ENCODE measurements around the gene ANKMY1. TPM values are rescaled to one million over a fixed set of nuclear protein-coding genes. Genes with fewer than 3 reads are reported as not detected.

Gene ANKMY1
- total RNA-seq, 1 donor, result 11.2 TPM

DNA sequence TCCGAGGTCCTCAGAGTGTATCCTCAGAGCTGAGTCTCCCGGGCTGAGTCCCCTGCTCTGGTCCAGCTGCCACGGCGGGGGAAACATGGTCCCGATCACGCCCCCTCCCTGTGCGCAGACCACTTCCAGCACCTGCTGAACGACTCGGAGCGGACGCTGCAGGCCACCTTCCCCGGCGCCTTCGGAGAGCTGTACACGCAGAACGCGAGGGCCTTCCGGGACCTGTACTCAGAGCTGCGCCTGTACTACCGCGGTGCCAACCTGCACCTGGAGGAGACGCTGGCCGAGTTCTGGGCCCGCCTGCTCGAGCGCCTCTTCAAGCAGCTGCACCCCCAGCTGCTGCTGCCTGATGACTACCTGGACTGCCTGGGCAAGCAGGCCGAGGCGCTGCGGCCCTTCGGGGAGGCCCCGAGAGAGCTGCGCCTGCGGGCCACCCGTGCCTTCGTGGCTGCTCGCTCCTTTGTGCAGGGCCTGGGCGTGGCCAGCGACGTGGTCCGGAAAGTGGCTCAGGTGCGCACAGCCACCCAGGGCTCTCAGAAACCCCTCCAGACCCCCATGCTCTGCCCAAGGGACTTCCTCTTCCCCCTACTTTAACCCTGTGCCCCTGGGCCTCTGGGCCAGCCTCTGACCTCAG lies 95.6 kb downstream of the ANKMY1 start:
- peaks cover 8% of the 10 kb centered on the region for H3K36me3 ChIP-seq (ENCODE audit: insufficient read depth, low read length)
- TF ChIP-seq, protein P1, sequence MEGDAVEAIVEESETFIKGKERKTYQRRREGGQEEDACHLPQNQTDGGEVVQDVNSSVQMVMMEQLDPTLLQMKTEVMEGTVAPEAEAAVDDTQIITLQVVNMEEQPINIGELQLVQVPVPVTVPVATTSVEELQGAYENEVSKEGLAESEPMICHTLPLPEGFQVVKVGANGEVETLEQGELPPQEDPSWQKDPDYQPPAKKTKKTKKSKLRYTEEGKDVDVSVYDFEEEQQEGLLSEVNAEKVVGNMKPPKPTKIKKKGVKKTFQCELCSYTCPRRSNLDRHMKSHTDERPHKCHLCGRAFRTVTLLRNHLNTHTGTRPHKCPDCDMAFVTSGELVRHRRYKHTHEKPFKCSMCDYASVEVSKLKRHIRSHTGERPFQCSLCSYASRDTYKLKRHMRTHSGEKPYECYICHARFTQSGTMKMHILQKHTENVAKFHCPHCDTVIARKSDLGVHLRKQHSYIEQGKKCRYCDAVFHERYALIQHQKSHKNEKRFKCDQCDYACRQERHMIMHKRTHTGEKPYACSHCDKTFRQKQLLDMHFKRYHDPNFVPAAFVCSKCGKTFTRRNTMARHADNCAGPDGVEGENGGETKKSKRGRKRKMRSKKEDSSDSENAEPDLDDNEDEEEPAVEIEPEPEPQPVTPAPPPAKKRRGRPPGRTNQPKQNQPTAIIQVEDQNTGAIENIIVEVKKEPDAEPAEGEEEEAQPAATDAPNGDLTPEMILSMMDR (IDR thresholded peaks at IDR 0.05; ENCODE audit: extremely low read depth, low read depth, low read length), result no peak
- H3K9me3 ChIP-seq (ENCODE audit: low read depth, low read length), result no peaks in the 10 kb centered on the region
- no peak overlapping the region for H3K4me3 ChIP-seq (ENCODE audit: insufficient read depth, low read length)
- H3K27ac ChIP-seq (ENCODE audit: low read depth, low read length), result no peak overlapping the region
- no peaks in the 10 kb centered on the region for H3K4me1 ChIP-seq (ENCODE audit: insufficient read depth, low read length)
- no peaks in the 10 kb centered on the region for H3K27me3 ChIP-seq (ENCODE audit: insufficient read depth, low read length)
- no peaks in the 10 kb centered on the region for H3K79me2 ChIP-seq (ENCODE audit: insufficient read depth, low read length)
- DNase-seq (ENCODE audit: insufficient read length, low spot score, missing footprints), result peak; percentile 73
- no peak overlapping the region for H2AFZ ChIP-seq (ENCODE audit: low read length)
- no peak overlapping the region for H3K4me2 ChIP-seq (ENCODE audit: insufficient read depth, low read length)
- H4K20me1 ChIP-seq (ENCODE audit: insufficient read depth, low read length), result peaks cover 10% of the 10 kb centered on the region

DNA sequence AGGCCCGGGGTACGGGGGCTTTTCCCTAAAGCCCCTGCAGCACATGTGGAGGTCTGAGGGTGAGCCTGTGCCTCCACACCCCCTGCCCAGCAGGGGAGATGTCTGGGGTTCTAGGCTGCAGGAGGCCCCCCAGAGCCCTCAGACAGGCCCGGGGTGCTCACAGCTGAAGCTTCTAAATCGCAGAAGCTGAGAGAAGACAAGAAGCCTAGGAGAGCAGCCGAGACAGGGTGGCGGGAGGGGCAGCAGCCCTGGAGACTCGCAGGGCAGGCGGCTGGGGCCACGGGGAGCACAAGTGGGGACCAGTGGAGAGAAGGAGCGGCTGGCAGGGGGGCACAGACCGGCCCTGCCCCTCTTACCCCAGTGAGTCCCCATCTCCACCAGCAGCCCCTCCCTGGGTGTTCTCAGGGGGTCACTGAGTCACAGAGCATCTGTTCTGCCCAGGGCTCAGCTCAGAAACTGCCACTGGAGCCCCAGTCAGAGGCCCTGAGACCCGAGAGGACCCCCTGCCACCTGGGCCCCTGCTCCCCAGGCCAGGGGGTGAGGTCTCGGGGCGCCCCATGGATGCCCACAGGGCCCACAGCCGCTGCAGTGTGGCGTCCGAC lies 96.2 kb downstream of the ANKMY1 start:
- Histone ChIP-seq H3K9me3 (ENCODE audit: low read depth, low read length) (no peaks in the 10 kb centered on the region), H3K79me2 (ENCODE audit: insufficient read depth, low read length) (no peaks in the 10 kb centered on the region), H4K20me1 (ENCODE audit: insufficient read depth, low read length) (peaks cover 16% of the 10 kb centered on the region), H3K4me3 (ENCODE audit: insufficient read depth, low read length) (no peak overlapping the region), H3K4me1 (ENCODE audit: insufficient read depth, low read length) (no peaks in the 10 kb centered on the region), H3K36me3 (ENCODE audit: insufficient read depth, low read length) (peaks cover 8% of the 10 kb centered on the region), H2AFZ (ENCODE audit: low read length) (no peak overlapping the region), H3K27me3 (ENCODE audit: insufficient read depth, low read length) (no peaks in the 10 kb centered on the region), H3K4me2 (ENCODE audit: insufficient read depth, low read length) (no peak overlapping the region), H3K27ac (ENCODE audit: low read depth, low read length) (no peak overlapping the region)
- DNase-seq (ENCODE audit: insufficient read length, low spot score, missing footprints), result peak; percentile 88
- TF ChIP-seq, protein P1 (IDR thresholded peaks at IDR 0.05; ENCODE audit: extremely low read depth, low read depth, low read length), result no peak

DNA sequence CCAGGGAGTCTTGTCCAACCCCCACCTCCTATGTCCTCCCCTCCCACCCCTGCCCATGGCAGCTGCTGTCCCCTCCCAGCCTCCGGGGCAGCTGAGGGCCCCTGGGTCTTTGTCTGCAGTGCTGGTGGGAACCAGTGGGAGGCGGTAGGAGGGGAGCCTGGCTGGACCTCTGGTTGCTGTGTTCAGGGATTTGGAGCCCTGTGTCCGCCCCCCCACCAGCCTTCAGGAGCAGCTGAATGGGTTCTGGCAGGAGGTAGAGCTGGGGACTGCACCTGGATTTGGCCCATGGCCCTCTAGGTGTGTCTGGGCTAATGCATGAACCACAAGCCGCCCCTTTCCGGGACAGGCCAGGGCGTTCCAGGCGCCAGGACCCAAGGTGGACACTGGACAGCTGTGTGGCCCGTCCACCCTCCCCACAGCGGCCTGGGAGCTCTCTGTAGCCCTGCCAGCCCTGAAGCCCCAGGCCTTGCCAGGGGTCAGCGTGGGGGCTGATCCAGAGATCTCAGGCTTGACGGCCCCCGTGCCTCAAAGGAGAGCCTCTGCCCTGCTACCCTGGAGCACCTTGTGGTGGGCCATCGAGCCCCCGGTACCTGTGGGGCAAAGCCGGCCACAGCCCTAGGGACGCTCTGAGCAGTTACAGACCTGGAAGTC lies 96.9 kb downstream of the ANKMY1 start:
- Histone ChIP-seq H2AFZ (ENCODE audit: low read length) (no peak overlapping the region), H3K36me3 (ENCODE audit: insufficient read depth, low read length) (peaks cover 8% of the 10 kb centered on the region), H3K27me3 (ENCODE audit: insufficient read depth, low read length) (no peaks in the 10 kb centered on the region), H4K20me1 (ENCODE audit: insufficient read depth, low read length) (peaks cover 17% of the 10 kb centered on the region), H3K9me3 (ENCODE audit: low read depth, low read length) (no peaks in the 10 kb centered on the region), H3K4me3 (ENCODE audit: insufficient read depth, low read length) (no peak overlapping the region), H3K4me1 (ENCODE audit: insufficient read depth, low read length) (no peaks in the 10 kb centered on the region), H3K79me2 (ENCODE audit: insufficient read depth, low read length) (no peaks in the 10 kb centered on the region), H3K27ac (ENCODE audit: low read depth, low read length) (no peak overlapping the region), H3K4me2 (ENCODE audit: insufficient read depth, low read length) (no peak overlapping the region)
- DNase-seq (ENCODE audit: insufficient read length, low spot score, missing footprints), result no peak
- TF ChIP-seq, protein P1 (IDR thresholded peaks at IDR 0.05; ENCODE audit: extremely low read depth, low read depth, low read length), result no peak

DNA sequence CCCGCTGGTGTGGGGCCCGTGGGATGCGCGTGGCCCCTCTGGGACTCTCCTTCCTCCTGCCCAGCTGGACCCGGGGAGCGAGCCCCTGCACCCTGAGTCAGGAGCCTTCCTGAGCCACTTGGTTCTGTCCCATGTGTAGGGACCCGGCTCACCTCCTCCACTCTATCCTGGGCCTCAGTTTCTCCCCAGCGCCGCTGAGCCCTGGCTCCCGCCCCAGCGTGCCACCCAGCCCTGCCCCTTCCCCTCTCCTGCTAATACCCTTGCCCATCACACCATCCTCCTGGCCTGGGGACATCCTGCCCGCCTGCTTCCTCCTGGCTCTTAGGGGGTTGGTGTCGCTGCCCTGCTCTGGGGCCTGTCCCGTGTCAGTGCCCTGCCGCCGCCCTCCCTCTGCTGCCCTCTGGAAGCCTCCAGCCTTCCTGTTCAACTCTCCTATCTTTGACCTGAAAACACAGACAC lies 97.5 kb downstream of the ANKMY1 start:
- Histone ChIP-seq H3K4me2 (ENCODE audit: insufficient read depth, low read length) (no peak overlapping the region), H3K79me2 (ENCODE audit: insufficient read depth, low read length) (no peaks in the 10 kb centered on the region), H3K9me3 (ENCODE audit: low read depth, low read length) (no peaks in the 10 kb centered on the region), H2AFZ (ENCODE audit: low read length) (no peak overlapping the region), H4K20me1 (ENCODE audit: insufficient read depth, low read length) (peaks cover 17% of the 10 kb centered on the region), H3K27me3 (ENCODE audit: insufficient read depth, low read length) (no peaks in the 10 kb centered on the region), H3K4me1 (ENCODE audit: insufficient read depth, low read length) (no peaks in the 10 kb centered on the region), H3K4me3 (ENCODE audit: insufficient read depth, low read length) (no peak overlapping the region), H3K36me3 (ENCODE audit: insufficient read depth, low read length) (peaks cover 8% of the 10 kb centered on the region), H3K27ac (ENCODE audit: low read depth, low read length) (no peak overlapping the region)
- TF ChIP-seq, protein P1 (IDR thresholded peaks at IDR 0.05; ENCODE audit: extremely low read depth, low read depth, low read length), result no peak
- peak; percentile 83 for DNase-seq (ENCODE audit: insufficient read length, low spot score, missing footprints)
